A549 treated with RU486 at 1 μM for 4 hours (cell line): Measurements from ENCODE around the gene USP46. TPM values are rescaled to one million over a fixed set of nuclear protein-coding genes. Genes with fewer than 3 reads are reported as not detected.

Experiments used
- total RNA-seq: library from RNA; stranded (reverse); fragments of 200-300 nt; extraction: Qiagen RNA extraction; gene quantifications from 5 replicates; pipeline ENCODE4 v1.2.3, GENCODE V29; 2022; ENCODE audit warnings: low read depth

The USP46 gene, protein sequence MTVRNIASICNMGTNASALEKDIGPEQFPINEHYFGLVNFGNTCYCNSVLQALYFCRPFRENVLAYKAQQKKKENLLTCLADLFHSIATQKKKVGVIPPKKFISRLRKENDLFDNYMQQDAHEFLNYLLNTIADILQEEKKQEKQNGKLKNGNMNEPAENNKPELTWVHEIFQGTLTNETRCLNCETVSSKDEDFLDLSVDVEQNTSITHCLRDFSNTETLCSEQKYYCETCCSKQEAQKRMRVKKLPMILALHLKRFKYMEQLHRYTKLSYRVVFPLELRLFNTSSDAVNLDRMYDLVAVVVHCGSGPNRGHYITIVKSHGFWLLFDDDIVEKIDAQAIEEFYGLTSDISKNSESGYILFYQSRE
- total RNA-seq: 5.6 to 8.4 TPM (median 7.6 TPM) in 5 replicates

DNA sequence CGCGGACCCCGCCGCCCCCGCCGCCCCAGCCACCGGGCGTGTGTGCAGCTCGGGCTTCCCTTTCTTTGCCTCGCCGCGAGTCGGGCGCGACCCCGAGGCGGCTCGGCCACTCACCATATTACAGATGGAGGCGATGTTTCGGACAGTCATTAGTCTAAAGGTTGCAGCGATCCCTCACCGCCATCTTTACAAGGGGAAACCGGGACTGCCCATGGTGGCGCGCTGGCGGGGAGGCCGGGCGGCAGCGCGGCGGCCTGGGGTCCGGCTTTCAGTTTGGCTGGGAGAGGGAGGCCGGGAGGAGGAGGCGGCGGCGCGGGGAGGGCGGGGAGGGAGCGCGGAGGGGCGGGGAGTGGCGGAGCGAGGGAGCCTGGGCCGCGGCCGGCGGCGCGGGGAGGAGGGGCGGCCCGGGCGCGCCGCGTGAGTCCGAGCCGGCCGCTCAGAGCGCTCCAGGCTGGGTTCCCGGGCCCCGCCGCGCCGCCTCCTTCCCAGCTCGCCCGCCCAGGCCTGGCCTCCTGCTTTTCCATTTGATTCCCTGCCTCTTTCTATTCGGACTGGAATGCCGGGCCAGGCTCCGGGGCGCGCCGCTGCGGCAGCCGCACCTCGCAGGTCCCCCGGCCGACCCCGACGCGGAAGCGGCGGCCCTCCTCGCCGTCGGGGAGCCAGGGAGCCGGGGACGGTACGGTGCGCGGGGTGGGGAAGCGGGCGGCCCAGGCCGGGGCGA, at the start of gene USP46:
USP46 (minus strand) TSS at position 301 of the 721 bp plus-strand sequence; CDS start at position 150, 151 bp downstream.

Other genes with a start within 250 kb of the USP46 start
- gene ERVMER34-1, start 92.1 kb upstream of the USP46 start, total RNA-seq: 0.47 to 0.56 TPM (median 0.52 TPM) in 5 replicates
- gene RASL11B, start 203.0 kb upstream of the USP46 start, total RNA-seq: 0.07 to 0.24 TPM (median 0.13 TPM) in 4 of 5 replicates, not detected in the other